ENCODE data around the gene RBM39. TPM values are rescaled to one million over a fixed set of nuclear protein-coding genes. Genes with fewer than 3 reads are reported as not detected.

RBM39 gene
- total and polyA plus RNA-seq, 9 of the 15 experiments (the other 6 are each of a cell fraction or from before 2014, with no cell fraction given), result 143 to 319 (median 228) TPM

- TF ChIP-seq MTA1 (IDR thresholded peaks at IDR 0.05; ENCODE audit: borderline replicate concordance), result no peak
- TF ChIP-seq, protein P1, sequence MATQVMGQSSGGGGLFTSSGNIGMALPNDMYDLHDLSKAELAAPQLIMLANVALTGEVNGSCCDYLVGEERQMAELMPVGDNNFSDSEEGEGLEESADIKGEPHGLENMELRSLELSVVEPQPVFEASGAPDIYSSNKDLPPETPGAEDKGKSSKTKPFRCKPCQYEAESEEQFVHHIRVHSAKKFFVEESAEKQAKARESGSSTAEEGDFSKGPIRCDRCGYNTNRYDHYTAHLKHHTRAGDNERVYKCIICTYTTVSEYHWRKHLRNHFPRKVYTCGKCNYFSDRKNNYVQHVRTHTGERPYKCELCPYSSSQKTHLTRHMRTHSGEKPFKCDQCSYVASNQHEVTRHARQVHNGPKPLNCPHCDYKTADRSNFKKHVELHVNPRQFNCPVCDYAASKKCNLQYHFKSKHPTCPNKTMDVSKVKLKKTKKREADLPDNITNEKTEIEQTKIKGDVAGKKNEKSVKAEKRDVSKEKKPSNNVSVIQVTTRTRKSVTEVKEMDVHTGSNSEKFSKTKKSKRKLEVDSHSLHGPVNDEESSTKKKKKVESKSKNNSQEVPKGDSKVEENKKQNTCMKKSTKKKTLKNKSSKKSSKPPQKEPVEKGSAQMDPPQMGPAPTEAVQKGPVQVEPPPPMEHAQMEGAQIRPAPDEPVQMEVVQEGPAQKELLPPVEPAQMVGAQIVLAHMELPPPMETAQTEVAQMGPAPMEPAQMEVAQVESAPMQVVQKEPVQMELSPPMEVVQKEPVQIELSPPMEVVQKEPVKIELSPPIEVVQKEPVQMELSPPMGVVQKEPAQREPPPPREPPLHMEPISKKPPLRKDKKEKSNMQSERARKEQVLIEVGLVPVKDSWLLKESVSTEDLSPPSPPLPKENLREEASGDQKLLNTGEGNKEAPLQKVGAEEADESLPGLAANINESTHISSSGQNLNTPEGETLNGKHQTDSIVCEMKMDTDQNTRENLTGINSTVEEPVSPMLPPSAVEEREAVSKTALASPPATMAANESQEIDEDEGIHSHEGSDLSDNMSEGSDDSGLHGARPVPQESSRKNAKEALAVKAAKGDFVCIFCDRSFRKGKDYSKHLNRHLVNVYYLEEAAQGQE (IDR thresholded peaks at IDR 0.05; ENCODE audit: borderline replicate concordance), result no peak
- TF ChIP-seq, protein P1 (CRISPR knock-in tag; IDR thresholded peaks at IDR 0.05; ENCODE audit: low read depth), result no peak
- TF ChIP-seq ZFPM2 (CRISPR knock-in tag; IDR thresholded peaks at IDR 0.05), result no peak
- TF ChIP-seq PCBP2 (IDR thresholded peaks at IDR 0.05; ENCODE audit: low read depth, low read length, poor library complexity, severe bottlenecking), result no peak
- TF ChIP-seq, protein P2, sequence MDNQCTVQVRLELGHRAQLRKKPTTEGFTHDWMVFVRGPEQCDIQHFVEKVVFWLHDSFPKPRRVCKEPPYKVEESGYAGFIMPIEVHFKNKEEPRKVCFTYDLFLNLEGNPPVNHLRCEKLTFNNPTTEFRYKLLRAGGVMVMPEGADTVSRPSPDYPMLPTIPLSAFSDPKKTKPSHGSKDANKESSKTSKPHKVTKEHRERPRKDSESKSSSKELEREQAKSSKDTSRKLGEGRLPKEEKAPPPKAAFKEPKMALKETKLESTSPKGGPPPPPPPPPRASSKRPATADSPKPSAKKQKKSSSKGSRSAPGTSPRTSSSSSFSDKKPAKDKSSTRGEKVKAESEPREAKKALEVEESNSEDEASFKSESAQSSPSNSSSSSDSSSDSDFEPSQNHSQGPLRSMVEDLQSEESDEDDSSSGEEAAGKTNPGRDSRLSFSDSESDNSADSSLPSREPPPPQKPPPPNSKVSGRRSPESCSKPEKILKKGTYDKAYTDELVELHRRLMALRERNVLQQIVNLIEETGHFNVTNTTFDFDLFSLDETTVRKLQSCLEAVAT (IDR thresholded peaks at IDR 0.05), result no peak
- TF ChIP-seq TCF3 (CRISPR knock-in tag; IDR thresholded peaks at IDR 0.05), result no peak
Measured at GRCh38 chr20:35697696-35698297, 44.3 kb downstream of the RBM39 start (continued).
